Prostate gland (tissue), 2 donors: ENCODE results near the gene USP15.

Experiments
- POLR2A ChIP-seq: fragments of 450-650 bp; IDR thresholded peaks from one replicate; pipeline ENCODE4 v1.6.1; 2016; ENCODE audit warnings: antibody characterized with exemption, mild to moderate bottlenecking
- POLR2AphosphoS5 ChIP-seq: sonication (generic); formaldehyde crosslinking; IDR thresholded peaks from one replicate; pipeline ENCODE4 v1.6.1; 2017; ENCODE audit warnings: antibody characterized with exemption
- TF ChIP-seq, protein P1 (sequence below), 4 experiments: fragments of 200-600 bp in 2 of 4; fragments of 450-650 bp in 2 of 4; sonication (generic) in 2 of 4; IDR thresholded peaks; 1 replicate in 3 of 4; 2 replicates in 1 of 4; pipeline ENCODE4 v1.5.1; 2016 to 2019; ENCODE audit warnings: antibody characterized with exemption in 4 of 4, mild to moderate bottlenecking in 2 of 4, moderate library complexity in 2 of 4

DNA sequence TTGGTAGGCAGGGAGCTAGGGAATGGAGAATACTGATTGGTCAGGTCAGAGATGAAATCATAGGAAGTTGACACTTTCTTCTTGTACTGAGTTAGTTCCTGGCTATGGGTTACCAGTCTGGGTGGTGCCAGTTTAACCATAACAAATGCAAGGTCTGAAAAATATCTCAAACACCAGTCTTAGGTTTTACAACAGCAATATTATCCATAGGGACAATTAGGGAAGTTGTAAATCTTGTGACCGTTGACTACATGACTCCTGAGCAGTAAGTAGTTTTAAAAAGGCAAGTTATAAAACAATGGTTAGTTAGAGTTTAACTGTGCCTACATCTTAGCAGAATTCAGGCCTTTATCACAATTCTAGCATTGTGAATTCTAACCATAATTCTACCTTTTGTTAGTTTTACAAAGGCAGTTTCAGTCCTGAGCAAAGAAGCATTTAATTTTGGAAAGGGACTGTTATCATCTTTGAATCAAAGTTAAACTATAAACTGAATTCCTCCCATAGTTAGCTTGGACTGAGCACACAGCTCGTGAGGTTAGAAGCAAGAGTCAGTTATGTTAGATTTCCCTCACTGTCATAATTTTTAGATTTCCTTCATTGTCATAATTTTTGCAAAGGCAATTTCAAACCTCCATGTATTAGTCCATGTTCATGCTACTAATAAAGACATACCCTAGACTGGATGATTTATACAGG is 186.7 kb downstream of the USP15 start:
- TF ChIP-seq POLR2A (no peak), POLR2AphosphoS5 (no peak)
- TF ChIP-seq, protein P1, sequence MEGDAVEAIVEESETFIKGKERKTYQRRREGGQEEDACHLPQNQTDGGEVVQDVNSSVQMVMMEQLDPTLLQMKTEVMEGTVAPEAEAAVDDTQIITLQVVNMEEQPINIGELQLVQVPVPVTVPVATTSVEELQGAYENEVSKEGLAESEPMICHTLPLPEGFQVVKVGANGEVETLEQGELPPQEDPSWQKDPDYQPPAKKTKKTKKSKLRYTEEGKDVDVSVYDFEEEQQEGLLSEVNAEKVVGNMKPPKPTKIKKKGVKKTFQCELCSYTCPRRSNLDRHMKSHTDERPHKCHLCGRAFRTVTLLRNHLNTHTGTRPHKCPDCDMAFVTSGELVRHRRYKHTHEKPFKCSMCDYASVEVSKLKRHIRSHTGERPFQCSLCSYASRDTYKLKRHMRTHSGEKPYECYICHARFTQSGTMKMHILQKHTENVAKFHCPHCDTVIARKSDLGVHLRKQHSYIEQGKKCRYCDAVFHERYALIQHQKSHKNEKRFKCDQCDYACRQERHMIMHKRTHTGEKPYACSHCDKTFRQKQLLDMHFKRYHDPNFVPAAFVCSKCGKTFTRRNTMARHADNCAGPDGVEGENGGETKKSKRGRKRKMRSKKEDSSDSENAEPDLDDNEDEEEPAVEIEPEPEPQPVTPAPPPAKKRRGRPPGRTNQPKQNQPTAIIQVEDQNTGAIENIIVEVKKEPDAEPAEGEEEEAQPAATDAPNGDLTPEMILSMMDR (IDR thresholded peaks at IDR 0.05), result no peak
